GM12878 (cell line): ENCODE results near the gene FBLN5. TPM values are rescaled to one million over a fixed set of nuclear protein-coding genes. Genes with fewer than 3 reads are reported as not detected.
A peak's percentile ranks its signal among the peaks of the same experiment; 100 is the strongest.

Source experiments
- ATAC-seq: fragments of 200-7000 bp; cut with Tn5 transposase; 3 replicates; pipeline ENCODE4 v1.9.1; 2020; ENCODE audit warnings: mild to moderate bottlenecking, moderate library complexity
- BruUV-seq: library from RNA; stranded (reverse); fragments of 400-500 nt; replicated peaks from 2 replicates; lab custom pipeline; 2021; lab: Mats Ljungman, UMichigan
- CTCF ChIA-PET: fragments of 300-600 bp; sonication (Branson Sonifier 250); formaldehyde crosslinking; extraction: SDS; loops from one replicate; lab custom pipeline; 2021; ENCODE audit warnings: inconsistent platforms; lab: Yijun Ruan, JAX
- POLR2A ChIA-PET: fragments of 350-600 bp; formaldehyde crosslinking; extraction: SDS; loops from one replicate; lab custom pipeline; 2021; ENCODE audit warnings: inconsistent platforms; lab: Charles Lee
- RAD21 ChIA-PET: fragments of 300-600 bp; sonication (Branson Sonifier 250); formaldehyde crosslinking; loops from one replicate; lab custom pipeline; 2023; ENCODE audit warnings: antibody characterized with exemption; ENCODE audit not compliant: unreplicated experiment; lab: Charles Lee
- SMC1A ChIA-PET: fragments of 300-600 bp; sonication (Branson Sonifier 250); formaldehyde crosslinking; loops from one replicate; lab custom pipeline; 2023; ENCODE audit not compliant: unreplicated experiment, uncharacterized antibody; lab: Charles Lee
- DNase-seq: peaks from one replicate; pipeline ENCODE4 v3.0.0-alpha.2; 2011; ENCODE audit warnings: low read depth, low spot score
- FAIRE-seq: peaks from 3 replicates; lab custom pipeline; 2011; peaks lifted over from hg19 to GRCh38; lab: Jason Lieb, UNC
- H2AFZ ChIP-seq: 2 replicates; pipeline ENCODE4 v1.6.0; 2011; ENCODE audit warnings: low read depth, low read length, control low read depth; ENCODE audit not compliant: control insufficient read depth
- H3K27ac ChIP-seq: 2 replicates; pipeline ENCODE4 v1.5.1; 2011; ENCODE audit warnings: control low read depth; ENCODE audit not compliant: control insufficient read depth, insufficient read depth
- H3K27me3 ChIP-seq, 2 experiments: replicated peaks in 1 of 2; 2 replicates each; pipeline versions ENCODE4 v1.6.0 to v1.6.1; 2011; ENCODE audit warnings: low read length in 1 of 2; ENCODE audit not compliant: control insufficient read depth in 2 of 2, insufficient read depth in 2 of 2
- H3K36me3 ChIP-seq, 2 experiments: 2 replicates each; pipeline ENCODE4 v1.5.1; 2011; ENCODE audit warnings: low read length in 1 of 2; ENCODE audit not compliant: control insufficient read depth in 2 of 2, insufficient read depth in 2 of 2
- H3K4me1 ChIP-seq: 2 replicates; pipeline ENCODE4 v1.6.1; 2011; ENCODE audit warnings: mild to moderate bottlenecking, low read length, moderate library complexity, mixed read lengths; ENCODE audit not compliant: control insufficient read depth, insufficient read depth
- H3K4me2 ChIP-seq: 2 replicates; pipeline ENCODE4 v1.6.0; 2011; ENCODE audit warnings: control low read depth; ENCODE audit not compliant: control insufficient read depth, insufficient read depth
- H3K4me3 ChIP-seq: fragments of 200-600 bp; sonication (generic); 2 replicates; pipeline ENCODE4 v1.5.1; 2016
- H3K79me2 ChIP-seq: 2 replicates; pipeline ENCODE4 v1.6.0; 2011; ENCODE audit warnings: low read length; ENCODE audit not compliant: control insufficient read depth, insufficient read depth
- H3K9ac ChIP-seq: 2 replicates; pipeline ENCODE4 v1.8.0; 2011; ENCODE audit warnings: low read length, control low read depth, mixed read lengths; ENCODE audit not compliant: control insufficient read depth, insufficient read depth
- H3K9me3 ChIP-seq: replicated peaks from 3 replicates; pipeline ENCODE4 v1.5.1; 2011; ENCODE audit warnings: mild to moderate bottlenecking, low read length; ENCODE audit not compliant: control insufficient read depth, insufficient read depth
- H4K20me1 ChIP-seq: 2 replicates; pipeline ENCODE4 v1.6.0; 2011; ENCODE audit not compliant: control insufficient read depth, insufficient read depth
- CTCF ChIP-seq, 3 experiments: IDR thresholded peaks in 2 of 3; conservative IDR thresholded peaks in 1 of 3; 2 replicates each; pipeline ENCODE4 v1.5.1; 2011; ENCODE audit warnings: low read depth in 3 of 3, low read length in 3 of 3, mild to moderate bottlenecking in 3 of 3, control low read depth in 2 of 3, moderate library complexity in 2 of 3, inconsistent platforms in 1 of 3, mixed read lengths in 1 of 3; ENCODE audit not compliant: control insufficient read depth in 2 of 3, insufficient read depth in 1 of 3; ENCODE audit errors: extremely low read depth in 1 of 3
- LARP7 ChIP-seq: fragments of 450-650 bp; IDR thresholded peaks from 2 replicates; pipeline ENCODE4 v1.6.1; 2017; ENCODE audit warnings: mild to moderate bottlenecking
- NR2C2 ChIP-seq: IDR thresholded peaks from 2 replicates; pipeline ENCODE4 v1.6.1; 2011; ENCODE audit warnings: borderline replicate concordance, low read depth; ENCODE audit not compliant: control insufficient read depth, insufficient read length
- RAD21 ChIP-seq: IDR thresholded peaks from 2 replicates; pipeline ENCODE4 v1.6.1; 2011; ENCODE audit warnings: mild to moderate bottlenecking, low read depth, low read length, moderate library complexity; ENCODE audit not compliant: insufficient read depth
- SMC3 ChIP-seq: IDR thresholded peaks from 2 replicates; pipeline ENCODE4 v1.6.1; 2011; ENCODE audit warnings: low read length, improper control_type of control experiment, borderline replicate concordance
- ZNF217 ChIP-seq: fragments of 450-650 bp; IDR thresholded peaks from 2 replicates; pipeline ENCODE4 v1.6.1; 2017; ENCODE audit warnings: antibody characterized with exemption, mild to moderate bottlenecking
- WGBS: methylation state at CpG from one replicate; pipeline ENCODE4 v1.1.6; 2016; ENCODE audit warnings: low lambda C conversion rate; ENCODE audit not compliant: insufficient replicate concordance, insufficient coverage; ENCODE audit errors: missing lambda C conversion rate; 5-methylcytosine and 5-hydroxymethylcytosine counted together
- in situ Hi-C: fragments of 300-500 bp; cut with MboI; formaldehyde crosslinking; loops from 9 replicates; pipeline ENCODE4 v1.14.3; 2018; ENCODE audit warnings: mixed read lengths
- intact Hi-C: fragments of 100-400 bp; cut with micrococcal nuclease; formaldehyde crosslinking; loops from one replicate; pipeline ENCODE4 v1.14.2; 2022; ENCODE audit not compliant: unreplicated experiment
- polyA plus RNA-seq, 11 experiments: library from polyadenylated mRNA; depleted of rRNA in 4 of 11; unstranded in 6 of 11; stranded (reverse) in 5 of 11; fragments of >200 nt; fragmentation: Nextera tagmentation in 4 of 11; fragmentation: Illumina TruSeq in 1 of 11; extraction: Ambion mirVana in 4 of 11; extraction: Trizol in 1 of 11; gene quantifications; 1 replicate in 1 of 11; 2 replicates in 10 of 11; pipeline versions ENCODE4 v1.2.1 to v1.2.3, GENCODE V29; 2011 to 2016; ENCODE audit warnings: inconsistent platforms in 2 of 11, missing spikeins in 2 of 11, low read depth in 1 of 11
- total RNA-seq, 4 experiments: library from RNA; depleted of rRNA in 3 of 4; stranded (reverse); fragments of >200 nt in 3 of 4; fragmentation: Illumina TruSeq in 1 of 4; extraction: Trizol in 1 of 4; gene quantifications; 2 replicates each; pipeline versions ENCODE4 v1.2.1 to v1.2.3, GENCODE V29; 2013 to 2021

FBLN5 gene
- total and polyA plus RNA-seq, 10 of the 15 experiments (the other 5 are each of a cell fraction or from before 2014, with no cell fraction given): 0.03 to 0.64 (median 0.24) TPM

- H3K27ac ChIP-seq: no peak overlapping the region
- FAIRE-seq (no peak), DNase-seq (no peak), ATAC-seq (no peak)
- H3K4me1 ChIP-seq: no peaks in the 10 kb centered on the region
- peaks cover 0 to 1% of the 10 kb centered on the region in 2 experiments; a peak in 3 of 4 replicates for H3K27me3 ChIP-seq
- no peak overlapping the region for H3K9ac ChIP-seq
- ChIA-PET CTCF (interaction anchor here (1.5 kb wide), 1 partner anchor 250 kb away, joined by 5 read pairs; no protein-coding TSS in a partner anchor), SMC1A (interaction anchor here (1.6 kb wide), 1 partner anchor 17 kb away, joined by 4 read pairs; no protein-coding TSS in a partner anchor), RAD21 (interaction anchor here (1.3 kb wide), 1 partner anchor 250 kb away, joined by 4 read pairs; no protein-coding TSS in a partner anchor), POLR2A (no interaction called here)
- no peak overlapping the region for H3K4me2 ChIP-seq
- in situ Hi-C loops (no loop called here), intact Hi-C loops (no loop called here)
- no peak overlapping the region for H3K4me3 ChIP-seq
- 38% methylated on average over 4 of the region's 4 CpGs for WGBS
- TF ChIP-seq LARP7: no peak
- H2AFZ ChIP-seq: no peak overlapping the region
- H4K20me1 ChIP-seq: no peaks in the 10 kb centered on the region
- no peaks in the 10 kb centered on the region for H3K79me2 ChIP-seq
- no peaks in the 10 kb centered on the region for H3K9me3 ChIP-seq
- no TSS peak for BruUV-seq
- no peaks in the 10 kb centered on the region for H3K36me3 ChIP-seq
Measured at GRCh38 chr14:91899806-91900205, 47.7 kb downstream of the FBLN5 start.

- SMC1A ChIA-PET: interaction anchor here (1.6 kb wide), 1 partner anchor 16 kb away, joined by 4 read pairs; no protein-coding TSS in a partner anchor
- no TSS peak for BruUV-seq
- peak; percentile 56; the same call in 2 of the 3 replicates for ATAC-seq
Measured at GRCh38 chr14:91899213-91899612, 48.3 kb downstream of the FBLN5 start.

More at GRCh38 chr14:91899213-91899612, 48.3 kb downstream of the FBLN5 start:
- TF ChIP-seq CTCF (IDR thresholded peaks at IDR 0.05 in 2 of 3, conservative IDR thresholded peaks at IDR 0.05 in 1 of 3; ENCODE audit: control insufficient read depth in 2 of 3, extremely low read depth in 1 of 3, insufficient read depth in 1 of 3, low read depth in 3 of 3, low read length in 3 of 3) (peak; percentile 7 to 18 (median 15); a peak in 2 of 6 replicates), NR2C2 (no peak), SMC3 (peak; percentile 26; the same call in 1 of the 2 replicates), RAD21 (0 out of 2 replicates have a peak, but pooled peaks have one; percentile 19), ZNF217 (no peak)
- DNase-seq: no peak
- 40% methylated on average over 4 of the region's 4 CpGs for WGBS
- POLR2A ChIA-PET: no interaction called here
- Histone ChIP-seq H3K27me3 (peaks cover 0 to 1% of the 10 kb centered on the region in 2 experiments; a peak in 3 of 4 replicates), H3K4me1 (no peaks in the 10 kb centered on the region), H3K27ac (no peak overlapping the region), H2AFZ (no peak overlapping the region), H3K36me3 (no peaks in the 10 kb centered on the region), H3K79me2 (no peaks in the 10 kb centered on the region), H3K9ac (no peak overlapping the region), H3K4me3 (no peak overlapping the region), H3K9me3 (no peaks in the 10 kb centered on the region), H4K20me1 (no peaks in the 10 kb centered on the region), H3K4me2 (no peak overlapping the region)
- FAIRE-seq: no peak
- intact Hi-C loops: no loop called here
- in situ Hi-C loops: no loop called here
- CTCF ChIA-PET: interaction anchor here (0.6 to 1.5 kb wide), 2 partner anchors 249 to 315 kb away, joined by 3 to 5 read pairs; no protein-coding TSS in a partner anchor
- RAD21 ChIA-PET: interaction anchor here (0.6 to 1.3 kb wide), 2 partner anchors 28 to 249 kb away, joined by 4 to 5 read pairs; no protein-coding TSS in a partner anchor
